ENCODE results near the gene MRI1.
"Not testable (repeated sequence)": the region's sequence is repeated elsewhere in the genome, so short reads cannot be mapped to it uniquely, and the experiment has no call there.

MRI1 gene

GRCh38 chr19:13764101-13764807 is at the start of gene MRI1:
Gene MRI1 (plus strand): TSS chr19:13764522. CDS start chr19:13764589, 67 bp downstream.
- DNase-seq: peak; percentile 67 to 70

GRCh38 chr19:13717194-13717643 is 47.1 kb upstream of the MRI1 start:
- no peak for DNase-seq

GRCh38 chr19:13718733-13719132 is 45.6 kb upstream of the MRI1 start:
- DNase-seq: no peak

GRCh38 chr19:13722146-13722545 is 42.2 kb upstream of the MRI1 start:
- no peak for DNase-seq

- DNase-seq: no peak
Measured at GRCh38 chr19:13723206-13723605, 41.1 kb upstream of the MRI1 start.

- DNase-seq: no peak
Measured at GRCh38 chr19:13726323-13726722, 38.0 kb upstream of the MRI1 start.

- DNase-seq: no peak
Measured at GRCh38 chr19:13727798-13728197, 36.5 kb upstream of the MRI1 start.

GRCh38 chr19:13729859-13730258 is 34.5 kb upstream of the MRI1 start:
- DNase-seq: no peak

- DNase-seq: peak; percentile 94
Measured at GRCh38 chr19:13731147-13731964, 33.0 kb upstream of the MRI1 start.

- DNase-seq: no peak
Measured at GRCh38 chr19:13732337-13732736, 32.0 kb upstream of the MRI1 start.

GRCh38 chr19:13734751-13735150 is 29.6 kb upstream of the MRI1 start:
- no peak for DNase-seq

GRCh38 chr19:13738073-13738472 is 26.2 kb upstream of the MRI1 start:
- no peak for DNase-seq

- no peak for DNase-seq
Measured at GRCh38 chr19:13741893-13742292, 22.4 kb upstream of the MRI1 start.

- DNase-seq: no peak
Measured at GRCh38 chr19:13742756-13743155, 21.6 kb upstream of the MRI1 start.

GRCh38 chr19:13744174-13744573 is 20.1 kb upstream of the MRI1 start:
- DNase-seq: no peak

GRCh38 chr19:13747098-13747453 is 17.2 kb upstream of the MRI1 start:
- no peak for DNase-seq

GRCh38 chr19:13748169-13748828 is 16.0 kb upstream of the MRI1 start:
- peak in 1 of 2 donors; percentile 40 for DNase-seq

- DNase-seq: no peak
Measured at GRCh38 chr19:13751436-13751835, 12.9 kb upstream of the MRI1 start.

GRCh38 chr19:13753622-13754021 is 10.7 kb upstream of the MRI1 start:
- not testable (repeated sequence) for DNase-seq

- no peak for DNase-seq
Measured at GRCh38 chr19:13756210-13756609, 8.1 kb upstream of the MRI1 start.

- no peak for DNase-seq
Measured at GRCh38 chr19:13757805-13758772, 6.2 kb upstream of the MRI1 start.

- no peak for DNase-seq
Measured at GRCh38 chr19:13758795-13759194, 5.5 kb upstream of the MRI1 start.

GRCh38 chr19:13761423-13761822 is 2.9 kb upstream of the MRI1 start:
- no peak for DNase-seq

Measured in CD4-positive, alpha-beta T cell treated with Interleukin-4 for 1 hour (primary cell).